ENCODE results near the gene AGBL1.

Gene AGBL1

DNA sequence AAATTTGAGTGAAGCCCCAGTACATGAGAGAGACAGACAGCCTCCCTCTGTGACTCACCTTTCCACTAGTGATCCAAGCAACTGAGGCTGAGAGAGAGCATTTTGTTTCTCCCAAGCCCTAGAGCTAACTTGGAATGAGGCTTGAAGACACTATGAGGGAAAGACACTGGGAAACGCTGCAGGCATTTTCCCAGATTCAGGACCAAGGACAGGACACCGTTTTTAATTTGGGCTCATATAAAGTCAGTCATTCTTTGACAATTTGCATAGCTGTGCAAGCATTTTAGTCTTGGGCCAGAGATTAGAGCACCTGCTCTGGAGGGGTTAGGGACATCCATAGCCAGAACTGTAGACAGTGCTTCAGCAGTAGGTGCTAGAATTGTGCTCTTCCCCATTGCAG is 249.0 kb downstream of the AGBL1 start:
- TF ChIP-seq ZSCAN5A (tag by site-specific recombination; IDR thresholded peaks at IDR 0.05): no peak
- TF ChIP-seq, protein P1, sequence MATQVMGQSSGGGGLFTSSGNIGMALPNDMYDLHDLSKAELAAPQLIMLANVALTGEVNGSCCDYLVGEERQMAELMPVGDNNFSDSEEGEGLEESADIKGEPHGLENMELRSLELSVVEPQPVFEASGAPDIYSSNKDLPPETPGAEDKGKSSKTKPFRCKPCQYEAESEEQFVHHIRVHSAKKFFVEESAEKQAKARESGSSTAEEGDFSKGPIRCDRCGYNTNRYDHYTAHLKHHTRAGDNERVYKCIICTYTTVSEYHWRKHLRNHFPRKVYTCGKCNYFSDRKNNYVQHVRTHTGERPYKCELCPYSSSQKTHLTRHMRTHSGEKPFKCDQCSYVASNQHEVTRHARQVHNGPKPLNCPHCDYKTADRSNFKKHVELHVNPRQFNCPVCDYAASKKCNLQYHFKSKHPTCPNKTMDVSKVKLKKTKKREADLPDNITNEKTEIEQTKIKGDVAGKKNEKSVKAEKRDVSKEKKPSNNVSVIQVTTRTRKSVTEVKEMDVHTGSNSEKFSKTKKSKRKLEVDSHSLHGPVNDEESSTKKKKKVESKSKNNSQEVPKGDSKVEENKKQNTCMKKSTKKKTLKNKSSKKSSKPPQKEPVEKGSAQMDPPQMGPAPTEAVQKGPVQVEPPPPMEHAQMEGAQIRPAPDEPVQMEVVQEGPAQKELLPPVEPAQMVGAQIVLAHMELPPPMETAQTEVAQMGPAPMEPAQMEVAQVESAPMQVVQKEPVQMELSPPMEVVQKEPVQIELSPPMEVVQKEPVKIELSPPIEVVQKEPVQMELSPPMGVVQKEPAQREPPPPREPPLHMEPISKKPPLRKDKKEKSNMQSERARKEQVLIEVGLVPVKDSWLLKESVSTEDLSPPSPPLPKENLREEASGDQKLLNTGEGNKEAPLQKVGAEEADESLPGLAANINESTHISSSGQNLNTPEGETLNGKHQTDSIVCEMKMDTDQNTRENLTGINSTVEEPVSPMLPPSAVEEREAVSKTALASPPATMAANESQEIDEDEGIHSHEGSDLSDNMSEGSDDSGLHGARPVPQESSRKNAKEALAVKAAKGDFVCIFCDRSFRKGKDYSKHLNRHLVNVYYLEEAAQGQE (tag by site-specific recombination; IDR thresholded peaks at IDR 0.05): peak; percentile 38; the same call in 1 of the 2 replicates
- ChIA-PET CTCF (no interaction called here), POLR2A (no interaction called here)
- peaks cover 15% of the 10 kb centered on the region; the same call in 1 of the 2 replicates for H3K4me1 ChIP-seq (ENCODE audit: control insufficient read depth, insufficient read depth, low read length)
- H3K9me3 ChIP-seq (ENCODE audit: control insufficient read depth, insufficient read depth, low read depth, low read length): no peaks in the 10 kb centered on the region
- H3K4me3 ChIP-seq (ENCODE audit: low read depth, low read length): no peak overlapping the region
- no peaks in the 10 kb centered on the region for H3K36me3 ChIP-seq (ENCODE audit: control insufficient read depth in 2 of 2, insufficient read depth in 1 of 2, low read length in 2 of 2)
- no peak overlapping the region for H3K27ac ChIP-seq (ENCODE audit: extremely low read depth, low read depth, low read length)

DNA sequence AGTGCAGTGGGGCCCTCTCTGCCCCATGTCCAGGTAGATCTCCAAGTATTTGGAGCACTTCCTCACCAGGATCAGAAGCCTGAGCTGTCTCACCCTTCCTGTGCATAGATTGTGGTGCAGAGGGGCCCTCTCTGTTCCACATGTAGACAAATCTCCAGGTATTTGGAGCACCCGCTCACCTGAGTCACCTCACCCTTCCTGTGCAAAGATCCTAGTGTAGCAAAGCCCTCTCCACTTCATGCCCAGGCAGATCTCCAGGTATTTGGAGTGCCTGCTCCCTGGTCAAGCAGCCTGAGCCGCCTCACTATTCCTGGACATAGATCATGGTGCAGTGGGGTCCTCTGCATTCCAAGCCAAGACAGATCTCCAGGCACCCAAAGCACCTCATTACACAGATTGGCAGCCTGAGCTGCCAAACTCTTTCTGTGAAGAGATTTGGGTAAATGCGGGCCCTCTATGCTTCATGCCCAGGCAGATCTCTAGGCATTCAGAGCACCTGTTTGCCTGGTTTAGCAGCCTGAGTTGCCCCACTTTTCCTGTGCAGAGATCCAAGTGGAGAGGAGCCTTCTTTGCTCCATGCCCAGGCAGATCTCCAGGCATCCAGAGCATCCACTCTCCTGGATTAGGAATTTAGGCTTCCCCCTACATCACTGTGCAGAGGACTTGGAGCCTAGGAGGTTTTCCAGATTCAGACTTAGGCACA is 249.8 kb downstream of the AGBL1 start:
- H3K9me3 ChIP-seq (ENCODE audit: control insufficient read depth, insufficient read depth, low read depth, low read length): no peaks in the 10 kb centered on the region
- no peak for TF ChIP-seq PRDM4 (tag by site-specific recombination; IDR thresholded peaks at IDR 0.05)
- TF ChIP-seq SETDB1 (IDR thresholded peaks at IDR 0.05; ENCODE audit: insufficient read length, low read length): peak; percentile 16
- no peak for TF ChIP-seq KLF16 (tag by site-specific recombination; IDR thresholded peaks at IDR 0.05)
- ChIA-PET POLR2A (no interaction called here), CTCF (no interaction called here)
- no peaks in the 10 kb centered on the region for H3K36me3 ChIP-seq (ENCODE audit: control insufficient read depth in 2 of 2, insufficient read depth in 1 of 2, low read length in 2 of 2)
- no peak overlapping the region for H3K4me3 ChIP-seq (ENCODE audit: low read depth, low read length)
- H3K4me1 ChIP-seq (ENCODE audit: control insufficient read depth, insufficient read depth, low read length): peaks cover 15% of the 10 kb centered on the region; the same call in 1 of the 2 replicates
- no peak overlapping the region for H3K27ac ChIP-seq (ENCODE audit: extremely low read depth, low read depth, low read length)

DNA sequence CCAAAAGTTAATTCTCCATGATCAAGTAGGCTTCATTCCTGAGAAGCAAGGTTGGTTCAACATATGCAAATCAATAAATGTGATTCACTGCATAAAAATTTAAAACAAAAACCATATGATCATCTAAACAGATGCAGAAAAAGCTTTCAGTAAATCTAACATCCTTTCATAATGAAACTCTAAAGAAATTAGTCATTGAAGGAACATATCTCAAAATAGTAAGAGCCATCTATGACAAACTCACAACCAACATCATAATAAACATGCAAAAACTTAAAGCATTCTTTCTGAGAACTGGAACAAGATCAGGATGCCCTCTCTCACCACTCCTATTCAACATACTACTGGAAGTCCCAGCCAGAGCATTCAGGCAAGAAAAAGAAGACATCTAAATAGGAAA is 254.1 kb downstream of the AGBL1 start:
- no peak overlapping the region for H3K27ac ChIP-seq (ENCODE audit: extremely low read depth, low read depth, low read length)
- H3K36me3 ChIP-seq (ENCODE audit: control insufficient read depth in 2 of 2, insufficient read depth in 1 of 2, low read length in 2 of 2): no peaks in the 10 kb centered on the region
- H3K4me3 ChIP-seq (ENCODE audit: low read depth, low read length): no peak overlapping the region
- H3K9me3 ChIP-seq (ENCODE audit: control insufficient read depth, insufficient read depth, low read depth, low read length): no peaks in the 10 kb centered on the region
- ChIA-PET POLR2A (no interaction called here), CTCF (no interaction called here)
- H3K4me1 ChIP-seq (ENCODE audit: control insufficient read depth, insufficient read depth, low read length): no peaks in the 10 kb centered on the region
- TF ChIP-seq INSM2 (tag by site-specific recombination; IDR thresholded peaks at IDR 0.05) (no peak), KLF16 (tag by site-specific recombination; IDR thresholded peaks at IDR 0.05) (no peak), ZSCAN16 (tag by site-specific recombination; IDR thresholded peaks at IDR 0.05) (no peak), ZBTB17 (tag by site-specific recombination; IDR thresholded peaks at IDR 0.05) (no peak), RBAK (tag by site-specific recombination; IDR thresholded peaks at IDR 0.05) (no peak), SCRT1 (tag by site-specific recombination; IDR thresholded peaks at IDR 0.05; ENCODE audit: borderline replicate concordance) (no peak), ZNF24 (tag by site-specific recombination; IDR thresholded peaks at IDR 0.05) (no peak), PRDM6 (tag by site-specific recombination; IDR thresholded peaks at IDR 0.05) (no peak), ZNF324 (tag by site-specific recombination; IDR thresholded peaks at IDR 0.05) (no peak), ZNF626 (tag by site-specific recombination; IDR thresholded peaks at IDR 0.05) (no peak)
- TF ChIP-seq, protein P2, sequence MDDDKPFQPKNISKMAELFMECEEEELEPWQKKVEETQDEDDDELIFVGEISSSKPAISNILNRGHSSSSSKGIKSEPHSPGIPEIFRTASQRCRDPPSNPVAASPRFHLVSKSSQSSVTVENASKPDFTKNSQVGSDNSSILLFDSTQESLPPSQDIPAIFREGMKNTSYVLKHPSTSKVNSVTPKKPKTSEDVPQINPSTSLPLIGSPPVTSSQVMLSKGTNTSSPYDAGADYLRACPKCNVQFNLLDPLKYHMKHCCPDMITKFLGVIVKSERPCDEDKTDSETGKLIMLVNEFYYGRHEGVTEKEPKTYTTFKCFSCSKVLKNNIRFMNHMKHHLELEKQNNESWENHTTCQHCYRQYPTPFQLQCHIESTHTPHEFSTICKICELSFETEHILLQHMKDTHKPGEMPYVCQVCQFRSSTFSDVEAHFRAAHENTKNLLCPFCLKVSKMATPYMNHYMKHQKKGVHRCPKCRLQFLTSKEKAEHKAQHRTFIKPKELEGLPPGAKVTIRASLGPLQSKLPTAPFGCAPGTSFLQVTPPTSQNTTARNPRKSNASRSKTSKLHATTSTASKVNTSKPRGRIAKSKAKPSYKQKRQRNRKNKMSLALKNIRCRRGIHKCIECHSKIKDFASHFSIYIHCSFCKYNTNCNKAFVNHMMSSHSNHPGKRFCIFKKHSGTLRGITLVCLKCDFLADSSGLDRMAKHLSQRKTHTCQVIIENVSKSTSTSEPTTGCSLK (tag by site-specific recombination; IDR thresholded peaks at IDR 0.05): no peak
